DOHH2 (cell line): ENCODE measurements around the gene ATP8A2.
"Not testable (repeated sequence)": the region's sequence is repeated elsewhere in the genome, so short reads cannot be mapped to it uniquely, and the experiment has no call there.

Experiments used
- CTCF ChIP-seq: fragments of 200-600 bp; sonication (generic); IDR thresholded peaks from one replicate; pipeline ENCODE4 v1.5.1; 2014; ENCODE audit warnings: antibody characterized with exemption, mild to moderate bottlenecking, low read depth, low read length; ENCODE audit not compliant: poor library complexity, severe bottlenecking
- EZH2phosphoT487 ChIP-seq: fragments of 200-600 bp; sonication (generic); IDR thresholded peaks from 2 replicates; pipeline ENCODE4 v1.6.1; 2017; ENCODE audit warnings: borderline replicate concordance, mild to moderate bottlenecking, antibody characterized with exemption, low read length, moderate library complexity, mixed read lengths

GRCh38 chr13:26072335-26072734, 700.6 kb downstream of the ATP8A2 start:
- not testable (repeated sequence) for TF ChIP-seq CTCF, EZH2phosphoT487
